Fibroblast of the conjunctiva (primary cell): ENCODE measurements around the gene RBMS1.
A peak's percentile ranks its signal among the peaks of the same experiment; 100 is the strongest.
"Not testable (repeated sequence)": the region's sequence is repeated elsewhere in the genome, so short reads cannot be mapped to it uniquely, and the experiment has no call there.

Source experiments
- DNase-seq: peaks from one replicate; pipeline ENCODE4 v3.0.0-alpha.2; 2010; ENCODE audit warnings: low read depth

Gene RBMS1

GRCh38 chr2:160433466-160434140 lies 60.0 kb downstream of the RBMS1 start:
- DNase-seq = no peak

GRCh38 chr2:160432633-160433032 lies 61.0 kb downstream of the RBMS1 start:
- no peak for DNase-seq

- no peak for DNase-seq
These were observed 62.2 kb downstream of the RBMS1 start for GRCh38 chr2:160431441-160431840.

GRCh38 chr2:160430001-160430344 lies 63.6 kb downstream of the RBMS1 start:
- no peak for DNase-seq

- DNase-seq = no peak
These were observed 64.2 kb downstream of the RBMS1 start for GRCh38 chr2:160429248-160430000.

GRCh38 chr2:160428405-160428763 lies 65.2 kb downstream of the RBMS1 start:
- no peak for DNase-seq

- DNase-seq = peak; percentile 79
These were observed 65.8 kb downstream of the RBMS1 start for GRCh38 chr2:160427629-160428404.

- no peak for DNase-seq
These were observed 67.0 kb downstream of the RBMS1 start for GRCh38 chr2:160426604-160427003.

- DNase-seq = no peak
These were observed 68.0 kb downstream of the RBMS1 start for GRCh38 chr2:160425434-160426151.

- no peak for DNase-seq
These were observed 70.5 kb downstream of the RBMS1 start for GRCh38 chr2:160423126-160423525.

- DNase-seq = not testable (repeated sequence)
These were observed 71.7 kb downstream of the RBMS1 start for GRCh38 chr2:160421646-160422501.

GRCh38 chr2:160420711-160421110 lies 72.9 kb downstream of the RBMS1 start:
- no peak for DNase-seq

- DNase-seq = no peak
These were observed 73.7 kb downstream of the RBMS1 start for GRCh38 chr2:160419776-160420505.

GRCh38 chr2:160418853-160419252 lies 74.8 kb downstream of the RBMS1 start:
- DNase-seq = no peak

GRCh38 chr2:160418398-160418765 lies 75.2 kb downstream of the RBMS1 start:
- DNase-seq = no peak

- DNase-seq = no peak
These were observed 75.7 kb downstream of the RBMS1 start for GRCh38 chr2:160417745-160418397.

GRCh38 chr2:160415991-160416390 lies 77.6 kb downstream of the RBMS1 start:
- no peak for DNase-seq

GRCh38 chr2:160411955-160412354 lies 81.7 kb downstream of the RBMS1 start:
- no peak for DNase-seq

- DNase-seq = no peak
These were observed 82.4 kb downstream of the RBMS1 start for GRCh38 chr2:160411167-160411566.

GRCh38 chr2:160409480-160409879 lies 84.1 kb downstream of the RBMS1 start:
- DNase-seq = no peak
